ENCODE measurements around the gene MAPKAP1.

The MAPKAP1 gene

GRCh38 chr9:125679597-125680189 lies 27.3 kb downstream of the MAPKAP1 start:
- Mint-ChIP-seq H3K4me1 (no peaks in the 10 kb centered on the region), H3K9me3 (no peaks in the 10 kb centered on the region), H3K27me3 (no peaks in the 10 kb centered on the region), H3K36me3 (no peaks in the 10 kb centered on the region), H3K27ac (no peak overlapping the region), H3K4me3 (no peak overlapping the region)
- CTCF ChIA-PET, result no interaction called here
- DNase-seq, result no peak

- Mint-ChIP-seq H3K9me3 (no peaks in the 10 kb centered on the region), H3K36me3 (peaks cover 8% of the 10 kb centered on the region), H3K27ac (no peak overlapping the region), H3K4me3 (no peak overlapping the region), H3K27me3 (no peaks in the 10 kb centered on the region), H3K4me1 (no peaks in the 10 kb centered on the region)
- DNase-seq, result no peak
- CTCF ChIA-PET, result interaction anchor here (0.6 to 1.3 kb wide), 2 partner anchors 8 to 75 kb away, joined by 4 to 6 read pairs; no protein-coding TSS in a partner anchor
Observed at GRCh38 chr9:125674981-125675973, 31.7 kb downstream of the MAPKAP1 start.

GRCh38 chr9:125672876-125673275 lies 34.1 kb downstream of the MAPKAP1 start:
- H3K36me3 Mint-ChIP-seq, result peaks cover 8% of the 10 kb centered on the region
- no peak overlapping the region for H3K27ac Mint-ChIP-seq
- no peaks in the 10 kb centered on the region for H3K9me3 Mint-ChIP-seq
- H3K27me3 Mint-ChIP-seq, result no peaks in the 10 kb centered on the region
- DNase-seq, result no peak
- CTCF ChIA-PET, result no interaction called here
- H3K4me1 Mint-ChIP-seq, result no peaks in the 10 kb centered on the region
- H3K4me3 Mint-ChIP-seq, result no peak overlapping the region

DNA sequence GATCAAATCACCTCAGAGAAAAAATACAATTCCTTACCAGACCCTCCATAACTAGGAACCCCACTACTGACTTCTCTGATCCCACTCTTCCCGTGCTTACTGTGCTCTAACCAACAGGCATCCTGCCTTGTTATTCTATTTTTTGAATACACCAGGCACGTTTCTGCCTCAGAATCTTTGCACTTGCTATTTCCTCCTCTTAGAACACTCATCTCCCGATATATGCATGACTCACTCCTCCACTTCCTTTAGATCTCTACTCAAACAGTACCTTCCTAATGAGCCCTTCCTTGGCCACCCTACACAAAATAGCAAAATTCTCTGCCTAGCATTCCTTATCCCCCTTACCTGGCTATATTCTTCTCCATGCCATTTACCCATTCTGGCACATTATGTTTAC lies 43.9 kb downstream of the MAPKAP1 start:
- no peak overlapping the region for H3K4me3 Mint-ChIP-seq
- H3K4me1 Mint-ChIP-seq, result peaks cover 11% of the 10 kb centered on the region
- no peak for DNase-seq
- CTCF ChIA-PET, result no interaction called here
- no peaks in the 10 kb centered on the region for H3K27me3 Mint-ChIP-seq
- H3K36me3 Mint-ChIP-seq, result peaks cover 18% of the 10 kb centered on the region
- peak overlapping the region; percentile 50 for H3K27ac Mint-ChIP-seq
- no peaks in the 10 kb centered on the region for H3K9me3 Mint-ChIP-seq

DNA sequence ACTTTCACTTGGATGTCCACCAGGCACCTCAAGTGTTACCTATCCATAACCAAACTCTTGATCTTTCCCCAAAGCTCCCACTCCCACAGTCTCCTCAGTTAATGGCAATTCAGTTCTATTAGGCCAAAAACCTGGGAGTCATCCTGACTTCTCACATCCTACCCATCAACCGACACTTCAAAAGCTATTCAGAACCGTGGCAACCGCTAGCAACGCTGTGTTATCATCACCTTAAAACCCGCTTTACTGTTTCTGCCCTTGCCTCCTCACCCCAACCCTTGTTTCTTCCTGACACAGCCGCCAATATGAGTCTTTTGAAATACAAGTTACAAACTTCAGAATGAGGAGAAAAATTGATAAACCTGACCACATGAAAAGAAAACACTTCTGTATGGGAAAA lies 46.5 kb downstream of the MAPKAP1 start:
- Mint-ChIP-seq H3K27ac (no peak overlapping the region), H3K36me3 (peaks cover 14% of the 10 kb centered on the region), H3K4me1 (peaks cover 11% of the 10 kb centered on the region), H3K9me3 (no peaks in the 10 kb centered on the region), H3K27me3 (no peaks in the 10 kb centered on the region), H3K4me3 (no peak overlapping the region)
- CTCF ChIA-PET, result no interaction called here
- DNase-seq, result no peak

DNA sequence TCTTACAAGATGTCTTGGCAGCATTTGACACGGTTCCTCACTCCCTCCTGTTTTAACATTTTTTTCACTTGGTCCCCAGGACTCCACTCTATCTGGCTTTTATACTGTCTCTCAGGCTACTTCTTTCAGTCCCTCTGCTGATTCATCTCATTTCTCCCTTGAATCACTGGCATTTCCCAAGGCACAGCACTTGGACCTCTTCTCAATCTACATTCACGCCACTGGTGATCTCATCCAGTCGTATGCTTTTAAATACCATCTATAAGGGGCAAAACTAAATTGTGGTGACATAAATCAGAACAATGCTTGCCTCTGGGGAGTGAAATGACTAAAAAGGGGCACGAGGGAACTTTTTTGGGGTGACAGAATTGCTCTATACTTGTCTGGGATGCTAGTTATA lies 47.1 kb downstream of the MAPKAP1 start:
- Mint-ChIP-seq H3K4me3 (no peak overlapping the region), H3K4me1 (peaks cover 11% of the 10 kb centered on the region), H3K9me3 (no peaks in the 10 kb centered on the region), H3K36me3 (peaks cover 11% of the 10 kb centered on the region), H3K27ac (no peak overlapping the region), H3K27me3 (no peaks in the 10 kb centered on the region)
- no peak for DNase-seq
- CTCF ChIA-PET, result no interaction called here

GRCh38 chr9:125659201-125659840 lies 47.7 kb downstream of the MAPKAP1 start:
- DNase-seq, result no peak
- Mint-ChIP-seq H3K27ac (no peak overlapping the region), H3K36me3 (peaks cover 11% of the 10 kb centered on the region), H3K9me3 (no peaks in the 10 kb centered on the region), H3K27me3 (no peaks in the 10 kb centered on the region), H3K4me1 (peaks cover 11% of the 10 kb centered on the region), H3K4me3 (no peak overlapping the region)
- CTCF ChIA-PET, result no interaction called here

- Mint-ChIP-seq H3K9me3 (no peaks in the 10 kb centered on the region), H3K27me3 (no peaks in the 10 kb centered on the region), H3K27ac (peak overlapping the region; percentile 21), H3K4me3 (no peak overlapping the region), H3K4me1 (no peaks in the 10 kb centered on the region), H3K36me3 (peaks cover 12% of the 10 kb centered on the region)
- CTCF ChIA-PET, result no interaction called here
- no peak for DNase-seq
Observed at GRCh38 chr9:125656560-125656959, 50.4 kb downstream of the MAPKAP1 start.

- no peak for DNase-seq
- Mint-ChIP-seq H3K27ac (no peak overlapping the region), H3K9me3 (no peaks in the 10 kb centered on the region), H3K27me3 (no peaks in the 10 kb centered on the region), H3K36me3 (peaks cover 13% of the 10 kb centered on the region), H3K4me3 (no peak overlapping the region), H3K4me1 (no peaks in the 10 kb centered on the region)
- CTCF ChIA-PET, result no interaction called here
Observed at GRCh38 chr9:125655691-125656410, 51.2 kb downstream of the MAPKAP1 start.

- no peak overlapping the region for H3K27ac Mint-ChIP-seq
- H3K27me3 Mint-ChIP-seq, result no peaks in the 10 kb centered on the region
- CTCF ChIA-PET, result no interaction called here
- peaks cover 6% of the 10 kb centered on the region for H3K4me1 Mint-ChIP-seq
- H3K36me3 Mint-ChIP-seq, result peaks cover 19% of the 10 kb centered on the region
- H3K9me3 Mint-ChIP-seq, result no peaks in the 10 kb centered on the region
- no peak overlapping the region for H3K4me3 Mint-ChIP-seq
- DNase-seq, result no peak
Observed at GRCh38 chr9:125655066-125655633, 51.9 kb downstream of the MAPKAP1 start.

GRCh38 chr9:125654121-125654520 lies 52.9 kb downstream of the MAPKAP1 start:
- no peak overlapping the region for H3K4me3 Mint-ChIP-seq
- CTCF ChIA-PET, result no interaction called here

DNA sequence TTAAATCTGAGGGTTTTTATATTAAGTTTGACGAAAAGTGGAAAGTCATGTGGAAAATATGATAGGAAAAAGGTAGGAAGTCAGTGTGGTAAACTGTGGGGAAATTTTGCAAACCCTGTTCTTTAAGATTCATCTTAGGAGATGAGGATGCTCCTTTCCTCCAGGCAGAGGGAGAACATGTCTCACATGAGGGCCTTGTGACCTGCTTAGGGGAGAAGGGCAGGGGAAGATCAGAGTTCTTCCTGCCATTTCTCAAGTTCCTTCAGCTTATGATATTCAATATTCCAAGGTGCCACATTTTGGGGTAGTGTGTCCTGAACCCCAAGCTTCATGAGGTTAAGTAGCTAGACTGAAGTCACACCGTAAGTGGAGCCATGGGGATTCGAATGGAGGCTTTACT lies 53.7 kb downstream of the MAPKAP1 start:
- no peaks in the 10 kb centered on the region for H3K27me3 Mint-ChIP-seq
- CTCF ChIA-PET, result no interaction called here
- no peaks in the 10 kb centered on the region for H3K9me3 Mint-ChIP-seq
- DNase-seq, result no peak
- H3K4me1 Mint-ChIP-seq, result peaks cover 16% of the 10 kb centered on the region
- H3K36me3 Mint-ChIP-seq, result peaks cover 25% of the 10 kb centered on the region
- no peak overlapping the region for H3K4me3 Mint-ChIP-seq
- no peak overlapping the region for H3K27ac Mint-ChIP-seq

More at GRCh38 chr9:125654121-125654520, 52.9 kb downstream of the MAPKAP1 start:
- DNase-seq, result no peak
- H3K36me3 Mint-ChIP-seq, result peaks cover 24% of the 10 kb centered on the region
- H3K4me1 Mint-ChIP-seq, result peaks cover 15% of the 10 kb centered on the region
- no peak overlapping the region for H3K27ac Mint-ChIP-seq
- no peaks in the 10 kb centered on the region for H3K27me3 Mint-ChIP-seq
- no peaks in the 10 kb centered on the region for H3K9me3 Mint-ChIP-seq

DNA sequence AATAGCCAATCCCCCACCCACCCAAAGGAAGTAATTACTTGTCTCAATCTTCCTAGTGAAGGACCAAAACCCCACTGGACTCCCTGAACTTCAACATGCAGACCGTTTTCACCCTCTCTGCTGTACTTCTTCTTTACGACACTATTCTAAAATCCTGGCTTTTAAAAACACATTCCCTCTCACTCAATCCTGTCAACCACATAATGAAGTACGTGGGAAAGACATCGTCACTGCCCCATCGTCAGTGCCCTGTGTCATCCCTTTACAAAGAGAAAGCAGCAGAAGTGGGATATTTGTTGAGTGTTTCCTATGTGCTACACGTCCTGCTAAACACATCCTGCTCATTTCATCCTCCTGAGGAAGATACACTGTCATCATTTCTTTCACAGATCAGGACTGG lies 54.2 kb downstream of the MAPKAP1 start:
- CTCF ChIA-PET, result no interaction called here
- H3K4me1 Mint-ChIP-seq, result peaks cover 19% of the 10 kb centered on the region
- H3K9me3 Mint-ChIP-seq, result no peaks in the 10 kb centered on the region
- peak overlapping the region; percentile 34 for H3K27ac Mint-ChIP-seq
- no peak for DNase-seq
- no peak overlapping the region for H3K4me3 Mint-ChIP-seq
- peaks cover 25% of the 10 kb centered on the region for H3K36me3 Mint-ChIP-seq
- no peaks in the 10 kb centered on the region for H3K27me3 Mint-ChIP-seq

DNA sequence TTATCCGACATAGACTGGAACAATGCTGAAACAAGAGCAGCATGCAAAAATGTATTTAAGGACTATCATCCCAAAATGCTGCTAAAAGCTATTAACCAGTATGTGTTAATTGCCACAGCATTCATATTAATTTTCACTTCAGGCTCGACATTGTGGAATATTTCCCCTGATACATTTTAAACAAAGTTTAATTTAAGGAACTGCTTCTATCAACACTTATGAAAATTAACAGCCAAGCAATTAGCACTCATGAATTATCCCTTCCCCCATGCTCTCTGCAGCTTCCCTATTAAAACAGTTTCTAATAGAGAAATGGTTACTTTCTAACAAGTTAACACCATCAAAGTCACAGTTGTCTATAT lies 54.8 kb downstream of the MAPKAP1 start:
- CTCF ChIA-PET, result no interaction called here
- no peak overlapping the region for H3K27ac Mint-ChIP-seq

More for the DNA sequence above, 54.8 kb downstream of the MAPKAP1 start:
- no peak for DNase-seq
- Mint-ChIP-seq H3K36me3 (peaks cover 30% of the 10 kb centered on the region), H3K27me3 (no peaks in the 10 kb centered on the region), H3K4me3 (no peak overlapping the region), H3K9me3 (no peaks in the 10 kb centered on the region), H3K4me1 (peaks cover 25% of the 10 kb centered on the region)

Measured in activated naive CD4-positive, alpha-beta T cell treated with anti-CD3 and anti-CD28 coated beads, Interleukin-2, amount 10 ng/mL, durations not matched to agents 7 days and 5 days (primary cell).